ENCODE data around the gene TRIP11. TPM values are rescaled to one million over a fixed set of nuclear protein-coding genes. Genes with fewer than 3 reads are reported as not detected.

Gene TRIP11
- polyA plus RNA-seq, 1 donor from 2014 or later: 74.3 TPM

DNA sequence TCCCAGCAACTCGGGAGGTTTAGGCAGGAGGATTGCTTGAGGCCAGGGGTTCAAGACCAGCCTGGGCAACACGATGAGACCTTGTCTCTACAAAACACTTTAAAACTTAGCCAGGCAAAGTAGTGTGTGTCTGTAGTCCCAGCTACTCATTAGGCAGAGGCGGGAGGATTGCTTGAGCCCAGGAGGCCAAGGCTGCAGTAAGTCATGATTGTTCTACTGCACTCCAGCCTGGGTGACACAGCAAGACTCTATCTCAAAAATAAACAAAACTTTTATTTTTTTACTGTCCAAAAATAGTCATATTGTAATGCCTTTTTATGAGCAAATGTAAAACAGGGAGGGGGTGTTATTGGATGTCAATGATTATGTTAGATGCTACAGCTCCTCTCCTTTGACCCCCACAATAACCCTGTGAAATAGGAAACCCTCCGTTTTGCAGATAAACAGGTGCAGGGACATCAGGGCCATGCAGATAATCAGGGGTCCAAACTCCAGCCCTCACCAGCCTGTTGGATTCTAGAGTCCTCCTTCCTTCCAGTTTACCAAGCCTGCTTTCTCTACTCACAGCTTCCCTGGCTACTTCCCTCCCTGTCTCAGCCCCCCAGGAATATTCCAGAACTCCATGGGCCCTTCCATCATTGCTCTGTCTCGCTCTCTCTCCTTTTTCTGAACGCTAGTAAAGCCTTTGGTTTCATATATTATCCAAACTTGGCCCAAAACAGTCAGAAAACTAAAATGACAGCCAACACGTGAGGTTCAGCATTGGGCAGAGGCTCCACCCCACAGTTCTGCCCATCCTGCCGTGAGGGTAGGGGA is 86.5 kb downstream of the TRIP11 start:
- H3K4me1 Mint-ChIP-seq: peaks cover 0 to 6% (median 0%) of the 10 kb centered on the region in 3 donors
- H3K9me3 Mint-ChIP-seq: no peaks in the 10 kb centered on the region
- H3K27ac Mint-ChIP-seq: no peak overlapping the region
- no peak overlapping the region for H3K4me3 Mint-ChIP-seq
- H3K27me3 Mint-ChIP-seq: peaks cover 3% of the 10 kb centered on the region
- peaks cover 3% of the 10 kb centered on the region for H3K36me3 Mint-ChIP-seq

DNA sequence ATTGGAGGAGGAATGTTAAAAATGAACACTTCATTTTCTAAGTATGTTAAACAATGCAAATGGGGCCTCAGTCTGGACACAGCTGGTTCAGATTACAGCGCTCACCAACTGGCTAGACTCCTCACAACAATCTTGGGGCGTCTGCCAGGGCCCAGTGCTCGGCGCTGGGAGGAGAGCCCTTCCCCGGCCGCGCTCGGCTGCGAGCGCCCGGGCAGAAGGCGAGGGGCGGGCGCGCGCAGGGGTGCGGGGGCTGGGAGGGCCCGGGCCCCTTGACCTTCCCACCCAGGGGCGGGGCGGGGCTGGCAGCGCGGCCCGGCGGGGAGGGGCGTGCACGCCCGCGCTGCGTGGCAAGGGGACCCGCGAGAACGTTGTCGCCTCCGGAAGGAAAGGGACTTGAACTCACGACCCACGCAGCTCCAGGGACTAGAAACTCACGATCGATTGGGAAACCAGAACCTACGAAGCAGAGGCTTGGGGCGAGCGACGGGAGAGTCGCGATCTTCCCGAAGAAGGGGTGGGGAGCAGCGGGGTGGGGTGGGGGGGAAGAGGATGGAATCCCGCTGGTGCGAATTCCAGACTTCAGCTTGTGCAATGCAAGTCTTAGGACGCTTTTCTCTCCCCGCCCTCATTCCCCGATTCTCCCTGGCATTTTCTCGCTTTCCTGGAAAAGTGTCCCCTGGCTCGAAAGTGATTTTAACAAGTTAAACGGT is 92.2 kb downstream of the TRIP11 start, which contains the start of gene FBLN5:
FBLN5 (minus strand) TSS at position 220 of the 710 bp plus-strand sequence. CDS start 465 bp downstream, outside the sequence.
- peaks cover 5 to 18% (median 10%) of the 10 kb centered on the region in 3 donors for H3K4me1 Mint-ChIP-seq
- H3K36me3 Mint-ChIP-seq: no peaks in the 10 kb centered on the region
- H3K9me3 Mint-ChIP-seq: no peaks in the 10 kb centered on the region
- H3K4me3 Mint-ChIP-seq: peak within 1 kb of the TSS; percentile 8 to 91 (median 78)
- no peak within 1 kb of the TSS for H3K27ac Mint-ChIP-seq
- H3K27me3 Mint-ChIP-seq: peaks cover 36% of the 10 kb centered on the region

DNA sequence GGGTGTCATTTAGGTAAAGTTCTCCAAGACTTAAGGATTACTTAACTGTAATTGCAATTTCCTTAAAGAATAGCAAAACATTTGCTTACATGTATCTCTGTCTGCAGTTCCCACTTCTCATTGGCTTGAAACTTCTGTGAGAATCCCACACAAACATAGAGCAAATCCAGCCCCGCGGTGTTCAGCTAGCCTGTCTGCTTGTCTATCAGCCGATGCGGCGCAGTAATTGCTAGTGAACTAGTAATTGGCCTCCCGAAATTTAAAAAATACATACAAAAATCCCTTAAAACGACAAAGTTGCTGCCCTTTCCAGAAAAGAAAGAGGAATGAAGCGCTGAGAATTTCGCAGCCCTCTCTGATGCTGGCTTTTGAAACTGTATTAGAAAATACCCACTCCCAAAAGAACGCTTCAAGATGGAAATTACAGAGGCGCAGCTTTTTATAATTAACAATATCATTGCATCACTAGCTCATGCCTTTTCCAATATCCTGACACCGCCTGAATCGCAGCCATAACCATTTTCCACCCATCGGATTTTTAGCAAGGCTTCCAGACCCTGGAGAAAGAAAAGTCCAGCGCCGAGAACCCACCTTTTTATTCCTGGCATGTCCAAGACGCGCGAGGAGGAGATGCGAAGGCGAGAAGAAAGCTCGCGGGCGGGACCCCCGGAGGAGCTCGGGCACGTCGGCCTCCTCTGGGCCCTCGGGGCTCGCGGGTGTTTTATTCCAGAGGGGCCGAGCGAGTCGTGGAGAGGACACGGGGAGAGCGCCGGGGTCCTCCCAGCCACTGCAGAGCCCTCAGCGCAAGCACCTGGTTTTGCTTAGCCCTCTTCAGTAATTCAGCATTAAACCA is 93.0 kb downstream of the TRIP11 start:
- Mint-ChIP-seq H3K27me3 (peaks cover 36% of the 10 kb centered on the region), H3K9me3 (no peaks in the 10 kb centered on the region), H3K4me3 (peak overlapping the region; percentile 8 to 91 (median 78)), H3K27ac (no peak overlapping the region), H3K4me1 (peaks cover 5 to 18% (median 10%) of the 10 kb centered on the region in 3 donors), H3K36me3 (no peaks in the 10 kb centered on the region)

DNA sequence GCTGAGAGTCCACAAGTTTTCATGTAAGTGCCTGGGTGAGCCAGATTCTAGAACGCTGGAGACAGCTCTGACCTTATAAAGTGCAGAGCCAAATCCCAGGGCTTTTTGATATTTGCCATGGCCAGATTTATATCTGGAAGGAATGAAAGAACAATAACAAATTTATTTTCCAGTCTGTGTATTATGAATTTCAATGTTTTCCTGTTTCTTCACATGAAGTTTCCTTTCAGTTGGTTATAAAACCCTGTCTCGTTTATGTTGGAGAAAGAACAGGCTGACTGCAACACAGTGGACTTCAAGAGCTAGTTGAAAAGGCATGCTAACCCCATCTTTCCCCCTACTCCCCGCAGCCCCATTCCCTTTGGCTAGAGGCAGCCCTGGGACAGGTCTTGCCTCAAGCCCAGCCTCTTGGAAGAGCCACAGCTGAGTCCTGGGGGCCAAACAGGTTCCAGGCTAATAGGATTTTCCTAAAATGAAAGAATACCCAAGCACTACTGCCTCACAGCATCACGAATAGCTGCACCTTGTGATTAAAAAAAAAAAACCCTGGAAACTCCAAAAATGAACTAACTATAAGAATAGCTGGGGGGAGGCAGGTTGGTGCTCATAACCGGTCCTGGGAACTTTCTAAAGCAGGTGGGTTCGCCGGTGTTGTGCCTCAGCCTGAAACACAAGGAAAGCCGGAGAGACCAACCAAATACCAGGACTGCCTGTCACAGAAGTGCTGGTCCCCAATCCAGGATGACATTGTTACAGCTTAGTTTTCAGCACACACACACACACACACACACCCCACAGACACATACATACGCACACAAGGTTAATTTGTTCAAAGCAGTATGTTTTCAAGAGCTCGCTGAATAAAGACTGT is 93.9 kb downstream of the TRIP11 start:
- Mint-ChIP-seq H3K4me1 (peaks cover 5 to 18% (median 10%) of the 10 kb centered on the region in 3 donors), H3K27me3 (peaks cover 36% of the 10 kb centered on the region), H3K9me3 (no peaks in the 10 kb centered on the region)

DNA sequence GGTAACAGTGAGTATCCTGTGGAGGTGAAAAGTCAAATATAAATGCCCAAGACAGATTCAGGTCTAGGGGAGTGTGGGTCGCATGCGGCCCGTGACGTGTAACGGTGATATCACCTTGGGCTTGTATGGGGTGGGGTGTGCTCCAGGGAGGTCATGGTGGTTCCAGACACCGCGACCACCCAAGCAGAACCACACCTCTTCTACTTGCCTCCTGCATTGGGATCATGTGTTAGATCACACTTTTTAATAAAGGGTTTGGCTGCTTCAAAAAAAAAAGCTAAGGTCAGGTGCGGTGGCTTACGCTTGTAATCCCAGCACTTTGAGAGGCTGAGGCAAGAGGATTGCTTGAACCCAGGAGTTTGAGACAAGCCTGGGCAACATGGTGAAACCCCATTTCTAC is 96.9 kb downstream of the TRIP11 start:
- H3K4me3 Mint-ChIP-seq: no peak overlapping the region
- no peak overlapping the region for H3K27ac Mint-ChIP-seq
- H3K4me1 Mint-ChIP-seq: peaks cover 5 to 10% (median 8%) of the 10 kb centered on the region in 3 donors
- no peaks in the 10 kb centered on the region for H3K9me3 Mint-ChIP-seq
- no peaks in the 10 kb centered on the region for H3K36me3 Mint-ChIP-seq
- peaks cover 28% of the 10 kb centered on the region for H3K27me3 Mint-ChIP-seq

More for the DNA sequence above, 93.9 kb downstream of the TRIP11 start:
- H3K36me3 Mint-ChIP-seq: no peaks in the 10 kb centered on the region
- H3K27ac Mint-ChIP-seq: no peak overlapping the region
- peak overlapping the region in 1 of 4 donors; percentile 6 for H3K4me3 Mint-ChIP-seq

DNA sequence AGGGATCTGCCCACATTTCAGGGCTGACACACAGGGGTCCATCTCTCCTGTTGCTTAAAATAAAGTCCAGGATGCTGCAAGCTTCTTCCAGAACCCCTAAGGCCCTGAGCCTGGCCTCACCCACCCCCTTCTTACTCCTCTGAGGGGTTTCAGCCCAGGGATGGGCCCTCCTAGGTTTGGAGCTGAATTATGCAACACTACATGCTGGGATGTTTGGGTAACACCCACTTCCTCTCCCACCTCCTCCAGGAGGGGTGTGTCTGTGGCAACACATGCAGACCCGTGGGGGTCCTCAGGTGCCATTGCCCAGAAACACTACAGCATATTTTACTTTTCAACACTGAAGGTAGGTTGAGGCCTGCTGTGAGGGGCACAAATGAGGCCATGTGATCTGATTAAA is 97.7 kb downstream of the TRIP11 start:
- Mint-ChIP-seq H3K27ac (no peak overlapping the region), H3K4me1 (peaks cover 5 to 9% (median 7%) of the 10 kb centered on the region in 3 donors), H3K4me3 (no peak overlapping the region), H3K36me3 (no peaks in the 10 kb centered on the region), H3K9me3 (no peaks in the 10 kb centered on the region), H3K27me3 (peaks cover 25% of the 10 kb centered on the region)

DNA sequence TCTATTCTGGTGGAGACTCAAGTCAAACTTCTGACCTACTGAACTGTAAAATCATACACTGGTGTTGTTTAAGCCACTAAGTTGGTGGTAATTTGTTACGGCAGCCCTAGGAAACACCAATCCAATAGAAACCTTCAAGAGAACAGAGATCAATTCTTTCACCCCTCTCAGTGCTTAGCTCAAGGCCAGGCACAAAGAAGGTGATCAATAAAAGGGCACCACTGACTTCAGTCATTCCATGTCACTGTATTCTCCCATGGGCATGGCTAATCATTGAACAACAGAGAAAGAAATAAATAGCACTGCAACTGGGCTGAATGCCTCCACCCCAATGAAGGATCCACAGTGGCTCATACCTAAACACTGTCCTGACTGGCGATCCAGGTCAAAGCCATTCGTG is 99.7 kb downstream of the TRIP11 start:
- Mint-ChIP-seq H3K9me3 (no peaks in the 10 kb centered on the region), H3K4me1 (peaks cover 0 to 4% (median 0%) of the 10 kb centered on the region in 3 donors), H3K4me3 (no peak overlapping the region), H3K27ac (no peak overlapping the region), H3K27me3 (peaks cover 11% of the 10 kb centered on the region), H3K36me3 (no peaks in the 10 kb centered on the region)

DNA sequence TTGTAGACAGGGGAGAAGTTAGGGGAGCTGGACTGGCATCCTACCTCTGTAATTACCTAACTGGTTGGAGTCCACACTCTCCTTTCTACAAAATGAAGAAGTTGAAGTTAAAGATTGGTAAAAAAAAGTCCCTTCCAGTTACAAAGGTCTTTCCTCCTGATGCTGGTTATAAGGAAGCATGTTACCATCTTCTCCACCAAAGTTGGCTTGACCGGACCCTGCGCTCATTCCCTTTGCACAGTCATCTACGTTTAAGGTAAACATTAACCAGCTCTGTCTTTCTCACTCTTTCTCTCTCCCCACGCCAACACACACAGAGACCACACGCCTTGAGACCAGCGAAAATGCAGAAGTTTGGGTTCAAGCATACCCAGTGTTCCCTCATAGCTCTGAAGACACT is 104.3 kb downstream of the TRIP11 start:
- Mint-ChIP-seq H3K4me3 (no peak overlapping the region), H3K36me3 (no peaks in the 10 kb centered on the region), H3K9me3 (no peaks in the 10 kb centered on the region), H3K27me3 (peaks cover 1% of the 10 kb centered on the region), H3K4me1 (peaks cover 0 to under 1% (median 0%) of the 10 kb centered on the region in 3 donors), H3K27ac (no peak overlapping the region)

DNA sequence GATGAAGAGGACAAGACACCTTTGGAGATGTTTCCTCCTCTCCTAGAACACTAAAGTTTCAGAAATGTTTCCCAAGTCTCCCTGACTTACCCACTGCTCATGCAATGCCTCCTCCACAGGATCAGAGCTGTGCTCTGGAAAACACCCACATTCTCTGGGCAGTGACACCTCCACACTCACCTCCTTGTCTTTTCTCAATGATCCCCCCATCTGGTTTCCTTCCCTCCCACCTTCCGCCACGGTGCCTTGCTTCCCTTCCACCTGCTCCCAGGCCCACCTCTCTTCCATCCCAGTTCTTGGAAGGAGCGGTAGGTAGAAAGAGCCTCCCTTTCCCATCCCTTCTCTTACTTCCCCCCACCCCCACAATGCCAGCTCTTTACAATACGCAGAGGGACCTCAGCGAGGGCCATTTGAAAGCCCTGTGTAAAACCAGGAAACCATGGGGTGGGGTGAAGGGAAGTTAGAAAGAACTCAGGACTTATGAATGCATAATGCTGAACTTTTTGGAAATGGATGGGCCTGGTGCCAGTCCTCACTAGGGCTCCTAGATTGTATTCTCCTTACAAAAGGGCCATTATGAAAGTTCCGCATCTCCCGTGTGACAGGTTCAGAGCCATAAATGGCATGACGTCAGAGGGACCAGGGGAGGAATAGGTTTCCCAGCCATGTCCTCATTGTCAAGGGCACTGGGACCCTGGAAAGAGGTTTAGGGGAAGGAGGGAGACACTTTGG is 105.1 kb downstream of the TRIP11 start:
- no peaks in the 10 kb centered on the region for H3K9me3 Mint-ChIP-seq
- no peaks in the 10 kb centered on the region for H3K36me3 Mint-ChIP-seq
- H3K4me1 Mint-ChIP-seq: peaks cover 0 to 1% (median 0%) of the 10 kb centered on the region in 3 donors
- no peak overlapping the region for H3K4me3 Mint-ChIP-seq
- peaks cover 1% of the 10 kb centered on the region for H3K27me3 Mint-ChIP-seq
- no peak overlapping the region for H3K27ac Mint-ChIP-seq

DNA sequence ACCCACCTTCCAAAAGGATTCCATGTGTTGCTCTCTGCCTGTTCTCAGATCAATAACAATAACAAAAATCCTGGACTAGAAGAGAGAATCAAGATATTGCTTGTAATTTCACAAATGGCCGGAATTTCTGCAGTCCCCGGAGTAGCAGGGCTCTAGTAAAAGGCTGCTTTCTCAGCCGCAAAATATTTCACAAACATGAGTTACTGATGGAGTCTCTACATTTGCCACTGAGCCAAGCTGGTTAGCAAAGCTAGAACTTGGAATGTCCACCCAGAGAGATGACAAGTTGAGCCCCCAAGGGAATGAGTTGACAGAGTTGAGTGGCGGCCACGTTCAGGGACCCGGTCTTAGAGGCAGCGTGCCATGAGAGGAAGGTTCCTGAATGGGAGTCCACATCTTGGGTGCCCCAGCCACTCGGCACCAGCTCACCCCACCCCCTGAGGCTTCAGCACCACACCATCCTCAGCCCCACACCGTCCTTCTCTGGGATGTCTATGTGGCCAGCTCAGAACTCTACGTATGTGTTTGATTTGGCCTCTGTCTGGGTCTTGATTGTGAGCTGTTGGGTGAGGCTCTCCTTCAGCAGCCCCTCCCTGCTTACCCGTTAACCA is 108.3 kb downstream of the TRIP11 start:
- Mint-ChIP-seq H3K4me3 (no peak overlapping the region), H3K36me3 (no peaks in the 10 kb centered on the region), H3K9me3 (no peaks in the 10 kb centered on the region), H3K27ac (no peak overlapping the region), H3K4me1 (peaks cover 0 to 1% (median 0%) of the 10 kb centered on the region in 3 donors), H3K27me3 (peaks cover 1% of the 10 kb centered on the region)

DNA sequence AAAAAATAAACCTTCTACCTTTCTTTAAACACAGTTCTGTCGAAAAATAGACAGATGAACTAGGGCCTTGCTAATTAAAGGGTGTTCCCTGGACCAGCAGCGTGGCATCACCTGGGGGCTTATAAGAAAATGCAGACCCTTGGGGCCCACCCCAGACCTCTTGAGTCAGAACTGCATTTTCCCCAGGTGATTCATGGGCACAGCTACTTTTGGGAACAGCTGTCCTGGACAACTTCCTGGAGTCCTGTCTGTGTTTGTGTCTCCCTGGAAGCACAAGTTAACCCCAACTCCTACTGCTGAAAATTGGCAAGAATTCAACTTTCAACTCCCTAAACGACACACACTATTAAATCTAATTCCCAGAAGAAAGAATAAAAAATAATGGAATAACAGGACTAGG is 110.2 kb downstream of the TRIP11 start:
- no peaks in the 10 kb centered on the region for H3K36me3 Mint-ChIP-seq
- H3K4me1 Mint-ChIP-seq: peaks cover 0 to 1% (median 0%) of the 10 kb centered on the region in 3 donors
- H3K27me3 Mint-ChIP-seq: peaks cover 1% of the 10 kb centered on the region
- no peak overlapping the region for H3K4me3 Mint-ChIP-seq
- no peak overlapping the region for H3K27ac Mint-ChIP-seq
- no peaks in the 10 kb centered on the region for H3K9me3 Mint-ChIP-seq

DNA sequence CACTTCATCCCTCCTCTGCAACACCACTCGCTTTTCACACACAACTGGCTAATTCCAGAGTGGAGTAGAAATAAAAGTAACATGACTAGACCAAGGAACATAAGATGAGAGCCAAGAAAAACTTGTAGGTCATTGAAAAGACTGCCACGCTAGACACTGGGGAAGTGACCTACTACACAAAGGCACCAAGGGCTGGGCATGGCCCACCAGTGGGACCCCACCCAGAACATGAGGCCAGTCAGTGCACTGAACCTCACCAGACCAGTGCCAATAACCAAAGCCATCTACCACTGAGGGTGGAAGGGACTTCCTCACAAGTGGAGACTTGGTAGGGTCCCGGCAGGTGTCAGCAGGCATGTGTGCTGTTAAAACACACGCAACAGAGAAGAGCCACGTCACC is 112.1 kb downstream of the TRIP11 start:
- no peaks in the 10 kb centered on the region for H3K9me3 Mint-ChIP-seq
- H3K36me3 Mint-ChIP-seq: no peaks in the 10 kb centered on the region
- H3K27ac Mint-ChIP-seq: no peak overlapping the region
- peaks cover 2% of the 10 kb centered on the region for H3K27me3 Mint-ChIP-seq
- H3K4me1 Mint-ChIP-seq: peaks cover 0 to 1% (median 0%) of the 10 kb centered on the region in 3 donors
- no peak overlapping the region for H3K4me3 Mint-ChIP-seq

DNA sequence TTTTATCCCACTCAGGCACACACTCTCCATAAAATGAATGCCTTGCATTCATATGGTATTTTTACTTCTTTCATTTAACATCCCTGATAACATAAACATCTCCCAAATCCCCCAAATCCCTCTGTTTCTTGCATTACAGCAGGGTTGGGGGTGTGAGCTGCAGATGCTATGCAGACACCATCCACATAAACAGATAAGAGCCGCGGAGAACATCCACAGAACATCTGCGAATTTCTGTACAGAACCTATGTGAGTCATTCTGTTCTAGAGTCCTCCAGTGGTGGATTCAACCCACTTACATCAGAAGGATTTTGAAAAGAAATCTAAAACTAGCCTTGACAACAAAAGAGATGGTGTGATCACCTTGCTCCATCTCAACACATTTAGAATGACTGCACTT is 112.7 kb downstream of the TRIP11 start:
- Mint-ChIP-seq H3K27me3 (peaks cover 4% of the 10 kb centered on the region), H3K27ac (no peak overlapping the region), H3K9me3 (no peaks in the 10 kb centered on the region), H3K4me3 (no peak overlapping the region), H3K36me3 (no peaks in the 10 kb centered on the region), H3K4me1 (peaks cover 0 to 1% (median 0%) of the 10 kb centered on the region in 3 donors)
